ENCODE measurements around the gene CLSTN1. TPM values are rescaled to one million over a fixed set of nuclear protein-coding genes. Genes with fewer than 3 reads are reported as not detected.

The CLSTN1 gene
- total RNA-seq, 1 experiment from 2014 or later, result 106 TPM

DNA sequence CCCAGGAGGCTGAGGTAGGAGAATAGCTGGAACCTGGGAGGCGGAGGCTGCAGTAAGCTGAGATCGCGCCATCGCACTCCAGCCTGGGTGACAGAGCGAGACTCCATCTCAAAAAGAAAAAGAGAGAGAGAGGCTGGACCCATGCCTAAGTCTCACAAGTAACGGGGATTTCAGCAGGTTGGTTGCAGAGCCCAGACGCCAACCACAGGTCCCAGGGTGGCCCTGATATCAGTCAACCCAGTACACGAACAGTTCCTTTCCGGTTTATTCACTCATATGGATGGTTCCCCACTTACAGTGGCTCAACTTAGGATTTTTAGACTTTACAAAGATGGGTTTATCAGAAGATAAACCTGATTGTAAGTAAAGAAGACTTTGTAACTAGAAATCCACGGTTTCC is 40.9 kb downstream of the CLSTN1 start:
- no peaks in the 10 kb centered on the region for H3K27me3 Mint-ChIP-seq (ENCODE audit: insufficient read depth, unreplicated experiment)
- TF ChIP-seq, protein P1, sequence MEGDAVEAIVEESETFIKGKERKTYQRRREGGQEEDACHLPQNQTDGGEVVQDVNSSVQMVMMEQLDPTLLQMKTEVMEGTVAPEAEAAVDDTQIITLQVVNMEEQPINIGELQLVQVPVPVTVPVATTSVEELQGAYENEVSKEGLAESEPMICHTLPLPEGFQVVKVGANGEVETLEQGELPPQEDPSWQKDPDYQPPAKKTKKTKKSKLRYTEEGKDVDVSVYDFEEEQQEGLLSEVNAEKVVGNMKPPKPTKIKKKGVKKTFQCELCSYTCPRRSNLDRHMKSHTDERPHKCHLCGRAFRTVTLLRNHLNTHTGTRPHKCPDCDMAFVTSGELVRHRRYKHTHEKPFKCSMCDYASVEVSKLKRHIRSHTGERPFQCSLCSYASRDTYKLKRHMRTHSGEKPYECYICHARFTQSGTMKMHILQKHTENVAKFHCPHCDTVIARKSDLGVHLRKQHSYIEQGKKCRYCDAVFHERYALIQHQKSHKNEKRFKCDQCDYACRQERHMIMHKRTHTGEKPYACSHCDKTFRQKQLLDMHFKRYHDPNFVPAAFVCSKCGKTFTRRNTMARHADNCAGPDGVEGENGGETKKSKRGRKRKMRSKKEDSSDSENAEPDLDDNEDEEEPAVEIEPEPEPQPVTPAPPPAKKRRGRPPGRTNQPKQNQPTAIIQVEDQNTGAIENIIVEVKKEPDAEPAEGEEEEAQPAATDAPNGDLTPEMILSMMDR (IDR thresholded peaks at IDR 0.05; ENCODE audit: unreplicated experiment), result no peak
- H3K4me1 Mint-ChIP-seq (ENCODE audit: insufficient read depth, unreplicated experiment), result no peaks in the 10 kb centered on the region
- CTCF ChIA-PET, result interaction anchor here (0.7 to 1.7 kb wide), 3 partner anchors 43 to 1504 kb away, joined by 3 to 5 read pairs (median 3); no protein-coding TSS in a partner anchor
- H3K4me3 Mint-ChIP-seq (ENCODE audit: unreplicated experiment), result no peak overlapping the region
- no peaks in the 10 kb centered on the region for H3K9me3 Mint-ChIP-seq (ENCODE audit: unreplicated experiment)
- POLR2A ChIA-PET, result interaction anchor here (1.1 to 2.3 kb wide), 5 partner anchors 8 to 95 kb away, joined by 3 to 13 read pairs (median 3); no protein-coding TSS in a partner anchor
- peaks cover 7% of the 10 kb centered on the region for H3K36me3 Mint-ChIP-seq (ENCODE audit: insufficient read depth, unreplicated experiment)
- DNase-seq (ENCODE audit: unreplicated experiment), result no peak
- peak overlapping the region; percentile 35 for H3K27ac Mint-ChIP-seq (ENCODE audit: low read depth, unreplicated experiment)
- no TSS peak for BruUV-seq (replicated peaks)
- intact Hi-C loops (cut with micrococcal nuclease), result loop anchor here (5.0 kb wide), 1 partner anchor 156 kb away; no protein-coding TSS in a partner anchor

DNA sequence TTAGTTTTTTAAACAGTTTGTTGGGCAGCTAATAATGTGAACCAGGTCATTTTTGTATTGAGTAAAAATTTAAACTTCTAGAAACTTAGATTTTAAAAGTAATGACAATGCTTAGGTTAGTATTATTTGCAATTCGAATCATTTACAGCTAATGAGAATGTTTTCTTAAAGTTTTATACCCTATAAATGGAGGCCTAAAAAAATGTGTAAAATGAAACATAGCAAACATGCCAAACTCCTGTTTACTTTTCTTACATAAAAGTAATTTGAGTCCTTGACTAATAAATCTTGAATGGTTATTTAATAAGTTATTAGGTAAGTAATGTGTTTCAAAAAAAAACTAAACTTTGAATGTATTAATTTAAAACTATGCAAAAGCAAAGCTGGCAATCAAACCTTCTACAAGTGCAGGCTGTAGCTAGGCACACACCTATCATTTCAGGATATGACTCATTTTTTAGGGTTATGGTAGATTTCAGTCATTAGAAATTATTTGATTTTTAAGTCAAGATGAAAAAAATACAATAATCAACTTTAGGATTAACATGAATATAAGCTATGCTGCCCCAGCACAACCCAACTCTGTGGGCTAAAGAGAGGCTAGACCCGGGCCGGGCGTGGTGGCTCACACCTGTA is 41.5 kb downstream of the CLSTN1 start:
- H3K36me3 Mint-ChIP-seq (ENCODE audit: insufficient read depth, unreplicated experiment), result peaks cover under 1% of the 10 kb centered on the region
- peak overlapping the region; percentile 35 for H3K27ac Mint-ChIP-seq (ENCODE audit: low read depth, unreplicated experiment)
- no peak for DNase-seq (ENCODE audit: unreplicated experiment)
- no TSS peak for BruUV-seq (replicated peaks)
- CTCF ChIA-PET, result interaction anchor here (0.6 to 1.7 kb wide), 8 partner anchors 17 to 1504 kb away, joined by 3 to 10 read pairs (median 4); no protein-coding TSS in a partner anchor
- no peaks in the 10 kb centered on the region for H3K4me1 Mint-ChIP-seq (ENCODE audit: insufficient read depth, unreplicated experiment)
- POLR2A ChIA-PET, result interaction anchor here (0.6 to 2.3 kb wide), 7 partner anchors 9 to 96 kb away, joined by 3 to 13 read pairs (median 3); no protein-coding TSS in a partner anchor
- H3K27me3 Mint-ChIP-seq (ENCODE audit: insufficient read depth, unreplicated experiment), result no peaks in the 10 kb centered on the region
- H3K4me3 Mint-ChIP-seq (ENCODE audit: unreplicated experiment), result no peak overlapping the region
- intact Hi-C loops (cut with micrococcal nuclease), result loop anchor here (5.0 kb wide), 1 partner anchor 155 kb away; no protein-coding TSS in a partner anchor
- TF ChIP-seq, protein P1 (IDR thresholded peaks at IDR 0.05; ENCODE audit: unreplicated experiment), result no peak
- no peaks in the 10 kb centered on the region for H3K9me3 Mint-ChIP-seq (ENCODE audit: unreplicated experiment)

DNA sequence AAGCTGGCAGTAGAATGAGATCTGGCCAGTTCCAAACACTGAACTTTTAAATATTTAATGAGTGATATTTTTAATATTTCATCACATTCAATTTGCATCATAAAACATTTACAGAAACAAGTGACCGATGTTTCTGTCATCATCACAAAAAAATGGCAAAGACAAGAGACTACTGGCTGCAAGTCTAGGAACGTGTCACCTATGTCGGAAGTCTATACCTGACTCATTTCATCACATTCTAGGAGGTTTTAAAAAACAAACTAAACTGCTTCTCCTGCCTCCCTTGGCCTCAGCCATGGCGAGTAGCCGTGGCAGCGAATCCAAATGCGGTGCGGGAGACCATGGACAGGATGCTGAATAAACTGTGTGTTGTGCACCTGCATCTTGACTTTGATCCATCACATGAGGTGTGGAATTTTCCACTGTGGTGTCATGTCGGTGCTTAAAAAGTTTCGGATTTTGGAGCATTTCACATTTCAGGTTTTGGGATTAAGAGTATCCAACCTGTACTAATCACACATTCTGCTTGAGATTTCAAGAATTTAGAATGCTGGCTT is 43.1 kb downstream of the CLSTN1 start:
- H3K4me1 Mint-ChIP-seq (ENCODE audit: insufficient read depth, unreplicated experiment), result no peaks in the 10 kb centered on the region
- H3K36me3 Mint-ChIP-seq (ENCODE audit: insufficient read depth, unreplicated experiment), result no peaks in the 10 kb centered on the region
- POLR2A ChIA-PET, result interaction anchor here (1.0 to 2.3 kb wide), 3 partner anchors 9 to 14 kb away, joined by 3 to 13 read pairs (median 11); no protein-coding TSS in a partner anchor
- H3K4me3 Mint-ChIP-seq (ENCODE audit: unreplicated experiment), result no peak overlapping the region
- H3K9me3 Mint-ChIP-seq (ENCODE audit: unreplicated experiment), result no peaks in the 10 kb centered on the region
- no peak overlapping the region for H3K27ac Mint-ChIP-seq (ENCODE audit: low read depth, unreplicated experiment)
- intact Hi-C loops (cut with micrococcal nuclease), result loop anchor here (5.0 kb wide), 1 partner anchor 153 kb away; no protein-coding TSS in a partner anchor
- BruUV-seq (replicated peaks), result no TSS peak
- H3K27me3 Mint-ChIP-seq (ENCODE audit: insufficient read depth, unreplicated experiment), result no peaks in the 10 kb centered on the region
- DNase-seq (ENCODE audit: unreplicated experiment), result no peak
- TF ChIP-seq, protein P1 (IDR thresholded peaks at IDR 0.05; ENCODE audit: unreplicated experiment), result no peak
- CTCF ChIA-PET, result interaction anchor here (0.5 to 1.5 kb wide), 3 partner anchors 9 to 88 kb away, joined by 3 to 10 read pairs (median 6); no protein-coding TSS in a partner anchor

DNA sequence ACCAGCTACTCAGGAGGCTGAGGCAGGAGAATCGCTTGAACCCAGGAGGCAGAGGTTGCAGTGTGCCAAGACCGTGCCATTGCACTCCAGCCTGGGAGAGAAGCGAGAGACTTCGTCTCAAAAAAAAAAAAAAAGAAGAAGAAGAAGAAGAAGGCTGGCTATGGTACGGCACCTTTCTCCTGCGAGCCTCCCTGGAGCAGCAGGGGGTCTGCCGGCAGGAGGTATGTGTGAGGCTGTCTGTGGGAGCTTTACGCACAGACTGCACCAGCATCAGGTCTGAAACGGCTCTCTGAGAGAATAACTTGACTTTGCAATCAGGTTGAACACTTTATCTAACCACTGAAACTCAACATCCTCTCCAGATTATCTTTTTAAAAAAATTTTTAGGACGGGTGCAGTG is 44.9 kb downstream of the CLSTN1 start:
- intact Hi-C loops (cut with micrococcal nuclease), result no loop called here
- Mint-ChIP-seq H3K4me3 (ENCODE audit: unreplicated experiment) (no peak overlapping the region), H3K27ac (ENCODE audit: low read depth, unreplicated experiment) (no peak overlapping the region), H3K36me3 (ENCODE audit: insufficient read depth, unreplicated experiment) (no peaks in the 10 kb centered on the region), H3K9me3 (ENCODE audit: unreplicated experiment) (no peaks in the 10 kb centered on the region), H3K4me1 (ENCODE audit: insufficient read depth, unreplicated experiment) (no peaks in the 10 kb centered on the region), H3K27me3 (ENCODE audit: insufficient read depth, unreplicated experiment) (no peaks in the 10 kb centered on the region)
- BruUV-seq (replicated peaks), result no TSS peak
- POLR2A ChIA-PET, result interaction anchor here (0.6 to 1.6 kb wide), 5 partner anchors 13 to 326 kb away, joined by 3 to 11 read pairs (median 4); no protein-coding TSS in a partner anchor
- no peak for DNase-seq (ENCODE audit: unreplicated experiment)
- TF ChIP-seq, protein P1 (IDR thresholded peaks at IDR 0.05; ENCODE audit: unreplicated experiment), result no peak
- CTCF ChIA-PET, result interaction anchor here (0.6 to 1.0 kb wide), 5 partner anchors 21 to 167 kb away, joined by 3 to 5 read pairs (median 3); no protein-coding TSS in a partner anchor

Data from MCF 10A (cell line).